Kidney capillary endothelial cell (primary cell): Measurements from ENCODE around the gene PTGER4.

Source experiments
- DNase-seq: peaks from one replicate; pipeline ENCODE4 v3.0.0-alpha.2; 2018; ENCODE audit warnings: low spot score

PTGER4 gene

DNA sequence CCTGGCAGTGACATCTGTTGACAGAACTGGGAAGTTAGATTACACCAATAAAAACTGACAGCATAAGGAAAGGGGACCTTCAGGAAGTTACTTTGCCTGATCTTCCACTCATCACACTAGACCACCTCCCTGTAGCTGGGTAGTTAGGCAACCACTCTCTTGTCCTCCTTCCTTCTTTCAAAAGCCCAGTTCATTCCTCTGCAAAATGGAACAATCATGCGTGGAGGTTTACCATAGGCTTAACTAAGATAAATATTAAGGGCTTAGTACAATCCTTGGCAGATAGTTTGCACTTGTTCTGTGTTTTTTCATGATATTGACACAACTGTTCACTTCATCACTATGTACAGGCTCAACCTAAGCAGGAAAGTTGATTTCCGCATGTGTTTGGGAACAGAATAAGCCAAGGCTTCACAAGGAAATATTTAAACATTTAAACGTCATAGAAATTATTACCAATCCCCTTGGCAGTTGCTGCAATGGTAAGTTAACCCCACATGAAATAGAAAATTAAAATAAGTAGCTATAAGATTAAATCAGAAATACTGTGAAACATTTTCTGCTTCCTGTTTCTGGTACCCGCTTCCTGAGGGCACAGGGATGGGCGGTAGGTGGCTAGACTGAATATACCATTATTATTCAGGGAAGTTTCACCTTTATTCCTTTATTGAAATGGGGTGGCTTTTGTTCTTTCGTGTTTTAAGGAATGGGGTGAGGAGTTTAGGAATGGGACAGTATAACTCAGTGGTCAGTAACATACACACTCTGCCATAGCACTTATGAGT is 9.9 kb upstream of the PTGER4 start:
- no peak for DNase-seq

DNA sequence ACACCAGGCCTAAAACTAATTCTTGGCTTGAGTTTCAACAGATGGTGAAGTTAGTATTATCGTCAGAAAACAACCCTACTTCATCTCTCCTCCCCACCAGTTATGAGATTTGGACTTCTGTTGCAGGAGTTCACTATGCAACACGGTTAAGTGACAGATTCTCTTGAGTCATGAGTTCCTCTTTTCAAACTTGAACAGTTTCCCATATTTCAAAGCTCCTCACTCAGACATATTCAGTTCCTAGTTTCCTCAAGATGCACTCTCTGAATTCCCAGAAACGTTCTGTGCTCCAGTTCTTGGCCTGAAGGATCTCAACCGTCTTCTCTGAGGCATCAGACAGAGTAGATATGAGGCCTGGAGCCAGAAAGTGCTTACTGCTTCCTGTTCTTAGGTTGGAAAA is 7.3 kb upstream of the PTGER4 start:
- no peak for DNase-seq

DNA sequence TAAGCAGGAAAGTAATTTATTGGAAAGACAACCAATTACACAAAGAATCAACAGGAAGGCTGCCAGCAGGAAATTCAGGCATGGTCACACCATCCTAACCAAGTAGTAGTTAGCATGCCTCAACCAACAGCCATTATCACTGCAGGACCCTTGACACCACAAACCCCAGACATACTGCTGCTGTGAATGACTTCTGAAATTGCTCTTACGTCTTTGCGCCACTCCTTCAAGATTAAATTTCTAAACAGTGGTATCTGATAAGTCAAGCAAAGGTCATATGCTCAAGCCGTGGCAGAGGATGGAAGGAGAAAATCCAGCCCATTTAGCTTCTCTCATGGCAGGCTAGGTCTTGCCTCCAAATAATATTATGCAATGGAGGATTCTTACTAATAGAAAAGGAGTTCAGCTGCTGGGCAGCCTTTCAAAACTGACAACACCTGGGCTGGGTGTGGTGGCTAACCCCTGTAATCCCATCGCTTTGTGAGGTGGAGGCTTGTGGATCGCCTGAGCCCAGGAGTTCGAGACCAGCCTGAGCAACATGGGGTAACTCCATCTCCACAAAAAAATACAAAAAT is 5.0 kb upstream of the PTGER4 start:
- no peak for DNase-seq

DNA sequence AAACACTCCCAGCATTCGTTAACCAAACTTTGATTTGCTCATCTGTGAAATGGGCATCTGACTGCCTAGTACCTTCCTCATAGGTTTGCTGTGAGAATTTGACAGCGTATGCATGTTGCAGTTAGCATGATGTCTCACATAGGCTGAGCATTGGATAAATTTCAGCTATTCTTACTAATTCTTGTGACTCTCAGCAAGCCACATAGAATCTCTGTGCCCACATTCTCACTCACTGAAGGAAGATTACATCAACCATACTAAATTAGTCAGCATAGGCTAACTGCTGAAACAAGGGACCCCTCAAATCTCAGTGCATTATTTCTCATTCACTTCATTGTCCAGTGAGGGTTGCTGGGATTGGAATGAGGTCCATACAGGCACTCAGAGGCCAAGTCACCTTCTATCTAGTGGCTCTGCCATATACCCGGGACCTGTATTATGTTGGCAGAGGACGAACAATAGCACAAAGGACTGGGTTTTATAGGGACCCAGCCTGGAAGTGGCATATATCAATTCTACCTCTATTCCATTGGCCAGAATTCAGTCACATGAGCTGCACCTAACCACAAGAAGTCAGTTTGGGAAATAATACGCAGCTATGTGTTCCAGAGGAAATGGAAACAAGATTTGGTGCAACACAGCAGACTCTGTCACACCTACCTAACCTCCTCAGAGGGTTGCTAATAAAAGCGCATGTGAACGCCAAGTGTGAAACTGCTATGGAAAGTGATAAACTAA is 4.2 kb upstream of the PTGER4 start:
- no peak for DNase-seq

DNA sequence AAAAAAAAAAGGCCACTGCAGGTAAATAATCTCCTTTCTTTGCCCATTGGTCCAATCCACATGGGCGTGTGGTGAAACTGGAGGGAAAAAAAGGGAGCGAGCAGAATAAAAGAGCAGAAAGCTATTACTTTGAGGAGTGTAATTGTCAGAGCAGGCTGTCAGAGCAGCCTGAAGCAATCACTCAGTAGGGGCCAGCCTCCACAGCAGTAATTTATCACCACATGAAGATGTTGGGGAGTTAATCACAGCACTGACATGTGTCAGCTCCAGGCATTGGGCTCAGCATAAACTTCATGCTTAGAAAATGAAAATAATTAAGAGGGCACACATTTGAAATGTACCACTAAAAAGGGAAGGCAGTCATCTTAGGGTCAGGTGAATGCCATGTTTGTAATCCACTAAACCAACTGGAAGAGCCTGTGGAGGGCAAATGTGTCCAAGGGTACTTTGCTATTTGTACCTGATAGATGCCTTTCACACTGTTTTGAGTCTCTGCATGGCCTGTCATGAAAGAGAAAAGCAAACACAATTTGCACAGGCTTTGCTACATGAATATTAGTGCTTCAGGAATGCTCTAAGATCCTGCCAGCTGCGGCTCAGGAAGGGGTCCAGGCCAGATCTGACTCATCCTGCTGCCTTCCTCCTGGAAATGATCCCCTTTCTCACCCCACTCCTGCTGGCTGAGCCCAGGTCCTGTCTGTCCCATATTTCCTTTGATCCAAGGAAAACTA is 2.9 kb upstream of the PTGER4 start:
- DNase-seq, result peak; percentile 77

DNA sequence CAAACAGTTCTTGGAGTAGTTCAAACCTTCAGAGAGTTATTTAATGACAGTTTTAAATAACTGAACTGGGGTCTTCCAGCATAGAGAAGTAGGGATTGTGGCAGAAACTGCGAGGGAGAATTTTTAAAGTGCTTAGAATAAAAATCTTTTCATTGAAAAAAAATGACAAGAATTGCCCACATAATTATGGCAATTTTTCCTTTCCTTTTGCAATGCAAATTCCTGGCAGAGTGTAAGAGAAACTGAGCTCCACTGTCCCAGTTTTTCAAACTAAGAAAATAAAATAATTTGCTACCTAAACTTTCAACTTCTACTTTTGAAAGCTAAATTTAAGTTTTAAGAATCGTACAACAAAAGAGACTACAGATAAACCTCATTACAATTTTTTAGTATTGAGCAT is 2.3 kb upstream of the PTGER4 start:
- no peak for DNase-seq

DNA sequence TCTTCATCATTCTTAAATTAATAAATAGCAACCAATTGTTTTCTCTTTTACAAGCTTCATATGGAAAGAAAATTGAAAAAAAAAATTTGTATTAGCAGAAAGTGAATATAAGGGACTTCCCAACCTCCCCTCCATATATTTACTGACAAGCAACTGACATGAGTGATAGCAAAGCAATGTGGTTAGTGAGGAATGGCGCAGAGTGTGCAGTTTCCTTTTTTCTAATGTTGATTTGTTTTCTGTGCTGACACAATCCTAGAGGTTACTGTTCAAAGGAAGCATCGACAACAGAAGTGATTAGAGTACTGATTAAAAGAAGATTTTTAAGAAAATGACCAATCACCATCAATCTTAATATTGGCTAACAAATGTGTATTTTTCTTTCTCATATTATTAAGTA is 1.7 kb upstream of the PTGER4 start:
- DNase-seq, result no peak

DNA sequence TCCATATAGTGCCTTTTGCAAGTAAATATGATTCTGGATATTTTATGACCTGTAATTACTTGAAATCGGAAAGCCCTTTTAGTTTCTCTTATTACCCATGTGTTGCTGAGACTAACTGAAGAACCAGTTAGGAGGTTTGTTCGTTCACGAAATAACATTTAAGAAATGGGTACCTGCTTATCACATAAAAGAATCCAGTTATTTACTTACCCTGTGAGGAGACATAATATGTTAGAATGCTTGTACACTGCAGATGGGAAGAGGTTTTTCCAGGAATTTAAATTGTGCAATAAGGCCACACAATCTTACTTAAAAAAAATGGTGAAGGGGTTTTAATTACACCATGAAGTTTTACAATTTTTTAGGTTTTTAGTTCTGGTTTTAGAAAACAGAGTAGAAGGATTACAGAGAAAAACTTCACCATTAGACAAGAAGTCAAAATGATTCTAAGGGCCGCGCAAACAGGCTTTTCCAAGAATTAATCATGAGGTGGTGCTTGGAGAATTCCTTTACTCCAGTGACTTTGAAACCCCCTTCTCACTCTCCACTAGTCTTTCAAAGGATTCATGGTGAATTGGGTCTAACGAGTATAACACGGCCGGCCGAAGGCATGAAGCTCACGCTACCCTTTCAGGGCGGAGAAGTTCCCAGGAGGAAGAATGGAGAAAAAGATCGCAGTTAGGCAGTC is 1.1 kb upstream of the PTGER4 start:
- DNase-seq, result no peak

DNA sequence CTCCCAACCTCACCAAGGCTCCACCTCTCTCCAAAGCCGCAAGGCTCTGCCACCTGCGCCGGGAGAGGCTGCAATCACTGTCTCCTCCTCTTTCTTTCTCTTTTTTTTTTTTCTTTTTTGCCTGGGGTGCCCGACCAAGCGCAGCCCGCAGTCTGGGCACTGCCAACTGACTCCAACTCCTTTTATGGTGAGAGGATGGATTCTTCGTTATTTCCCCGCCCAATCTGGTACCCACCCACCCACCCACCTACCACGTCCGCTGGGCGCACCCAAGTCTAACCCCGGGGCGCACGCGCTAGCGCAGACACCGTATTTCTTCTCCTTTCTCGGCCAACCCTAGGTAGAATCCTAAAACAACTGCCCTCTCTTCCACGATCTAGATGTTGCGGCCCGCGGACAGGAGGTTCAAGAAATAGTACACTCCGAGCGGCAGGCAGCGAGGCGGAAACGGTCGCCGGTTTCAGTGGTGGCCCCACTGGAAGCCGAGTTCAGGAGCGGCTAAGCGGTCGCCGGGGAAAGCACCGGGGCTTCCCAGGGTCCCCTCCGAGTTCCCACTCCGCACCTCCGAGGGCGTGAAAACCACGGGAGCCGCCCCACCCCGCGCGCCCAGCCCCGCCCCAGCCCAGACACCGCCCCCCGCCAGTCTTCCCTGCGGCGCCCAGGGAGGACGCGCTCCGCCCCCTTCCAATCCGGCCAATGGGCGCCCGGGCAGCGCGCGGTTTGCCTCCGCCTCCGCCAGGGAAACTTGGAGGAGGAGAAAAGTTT is 385 bp upstream of the PTGER4 start:
- DNase-seq, result peak; percentile 78

DNA sequence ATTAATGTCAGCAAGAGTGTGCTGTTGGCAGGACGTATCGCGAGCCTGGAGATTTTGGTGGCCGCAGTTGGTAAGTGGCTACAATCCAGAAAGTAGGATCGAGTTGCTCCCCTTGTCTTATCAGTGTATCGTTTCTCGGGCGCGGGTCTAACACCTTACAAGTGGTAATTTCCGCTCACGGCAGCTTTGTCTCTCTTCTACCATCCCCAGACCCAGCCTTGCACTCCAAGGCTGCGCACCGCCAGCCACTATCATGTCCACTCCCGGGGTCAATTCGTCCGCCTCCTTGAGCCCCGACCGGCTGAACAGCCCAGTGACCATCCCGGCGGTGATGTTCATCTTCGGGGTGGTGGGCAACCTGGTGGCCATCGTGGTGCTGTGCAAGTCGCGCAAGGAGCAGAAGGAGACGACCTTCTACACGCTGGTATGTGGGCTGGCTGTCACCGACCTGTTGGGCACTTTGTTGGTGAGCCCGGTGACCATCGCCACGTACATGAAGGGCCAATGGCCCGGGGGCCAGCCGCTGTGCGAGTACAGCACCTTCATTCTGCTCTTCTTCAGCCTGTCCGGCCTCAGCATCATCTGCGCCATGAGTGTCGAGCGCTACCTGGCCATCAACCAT is 1.1 kb downstream of the PTGER4 start:
- no peak for DNase-seq

DNA sequence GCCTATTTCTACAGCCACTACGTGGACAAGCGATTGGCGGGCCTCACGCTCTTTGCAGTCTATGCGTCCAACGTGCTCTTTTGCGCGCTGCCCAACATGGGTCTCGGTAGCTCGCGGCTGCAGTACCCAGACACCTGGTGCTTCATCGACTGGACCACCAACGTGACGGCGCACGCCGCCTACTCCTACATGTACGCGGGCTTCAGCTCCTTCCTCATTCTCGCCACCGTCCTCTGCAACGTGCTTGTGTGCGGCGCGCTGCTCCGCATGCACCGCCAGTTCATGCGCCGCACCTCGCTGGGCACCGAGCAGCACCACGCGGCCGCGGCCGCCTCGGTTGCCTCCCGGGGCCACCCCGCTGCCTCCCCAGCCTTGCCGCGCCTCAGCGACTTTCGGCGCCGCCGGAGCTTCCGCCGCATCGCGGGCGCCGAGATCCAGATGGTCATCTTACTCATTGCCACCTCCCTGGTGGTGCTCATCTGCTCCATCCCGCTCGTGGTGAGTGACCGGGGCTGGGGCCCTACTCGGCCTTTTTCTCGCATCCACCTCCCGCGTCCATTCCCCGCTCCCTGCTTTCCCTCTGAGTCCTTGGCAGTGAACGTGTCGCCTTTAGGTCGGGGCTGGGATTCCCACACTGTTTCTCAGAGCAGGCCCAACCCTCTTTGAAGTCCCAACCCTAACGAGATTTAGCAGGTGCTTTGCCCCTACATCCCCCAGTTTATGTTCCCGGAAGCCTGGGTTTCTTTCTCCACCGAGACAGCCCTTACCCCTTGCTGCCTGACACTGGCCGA is 1.8 kb downstream of the PTGER4 start:
- no peak for DNase-seq

DNA sequence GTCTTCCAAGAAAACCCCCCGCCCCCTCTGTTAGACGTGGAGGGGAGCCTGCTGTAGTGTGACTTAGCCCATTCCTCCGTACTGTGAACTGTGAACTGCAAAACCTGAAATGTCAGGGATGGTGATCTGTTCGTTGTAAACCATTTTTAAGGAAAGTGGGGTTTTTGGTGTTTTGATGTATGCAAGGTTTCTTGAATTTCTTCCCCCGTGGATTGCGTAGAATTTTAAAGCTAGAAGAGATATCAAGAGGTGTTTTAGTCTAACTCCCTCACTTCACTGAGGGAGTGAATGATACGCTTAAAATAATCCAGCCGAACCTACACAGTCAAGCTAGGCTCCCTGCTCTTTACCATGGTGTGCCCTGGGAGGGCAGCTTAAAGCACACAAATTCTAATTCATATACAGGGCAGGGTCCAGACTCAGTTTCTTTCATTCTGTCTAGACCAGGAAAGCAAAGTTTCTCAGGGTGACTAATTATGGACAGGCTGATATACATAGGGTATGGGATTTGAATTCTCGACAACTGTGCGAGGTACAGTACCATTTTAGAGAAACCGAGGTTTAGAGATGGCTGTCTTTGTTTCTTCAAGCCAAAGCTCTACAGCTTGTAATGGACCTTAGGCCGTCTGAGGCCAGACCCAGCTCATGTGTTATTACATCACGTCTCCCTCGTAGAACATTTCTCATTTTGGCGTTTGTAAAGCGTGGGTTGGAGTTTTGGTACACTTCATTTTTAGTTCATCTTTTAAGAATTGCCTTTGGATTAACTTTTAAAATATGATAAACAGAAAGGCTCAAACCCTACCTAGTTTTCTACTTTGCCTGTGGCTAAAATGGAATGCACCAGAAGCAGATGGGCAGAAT is 2.7 kb downstream of the PTGER4 start:
- no peak for DNase-seq

DNA sequence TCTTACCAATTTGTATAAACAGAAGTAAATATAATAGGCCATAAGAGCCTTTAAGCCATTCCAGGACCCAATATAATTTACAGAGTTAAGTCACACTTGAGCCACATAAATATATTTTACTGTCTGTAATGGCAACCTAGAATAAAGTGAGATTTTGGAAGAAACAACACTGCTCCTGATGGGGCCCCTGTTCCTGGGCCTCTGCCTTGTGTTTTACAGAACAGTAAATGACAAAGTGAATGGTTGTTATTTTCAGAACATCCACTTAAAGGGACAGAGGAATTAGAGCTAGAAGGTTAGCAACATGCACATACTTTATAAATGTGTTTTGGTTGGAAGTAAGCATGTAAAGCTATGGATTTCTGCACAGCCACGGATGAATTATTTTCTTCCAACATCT is 3.6 kb downstream of the PTGER4 start:
- no peak for DNase-seq

DNA sequence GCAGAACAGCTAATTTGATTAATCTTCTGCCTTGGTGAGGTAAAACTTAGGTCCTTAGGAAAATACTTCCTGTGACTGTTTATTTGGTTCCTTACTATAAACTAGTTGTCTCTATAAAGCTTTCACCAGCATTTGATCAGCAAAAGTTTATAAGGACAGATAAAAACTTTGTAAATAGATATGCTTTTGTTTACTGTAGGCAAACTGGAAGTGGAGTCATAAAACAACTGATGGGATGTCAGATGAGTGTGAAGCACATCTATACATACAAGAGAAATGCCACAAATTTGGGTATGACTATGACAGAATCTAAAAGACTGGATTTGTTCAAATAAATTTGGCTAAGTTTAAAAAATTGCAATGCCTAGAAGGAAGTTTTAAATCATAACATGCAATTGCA is 5.5 kb downstream of the PTGER4 start:
- no peak for DNase-seq

DNA sequence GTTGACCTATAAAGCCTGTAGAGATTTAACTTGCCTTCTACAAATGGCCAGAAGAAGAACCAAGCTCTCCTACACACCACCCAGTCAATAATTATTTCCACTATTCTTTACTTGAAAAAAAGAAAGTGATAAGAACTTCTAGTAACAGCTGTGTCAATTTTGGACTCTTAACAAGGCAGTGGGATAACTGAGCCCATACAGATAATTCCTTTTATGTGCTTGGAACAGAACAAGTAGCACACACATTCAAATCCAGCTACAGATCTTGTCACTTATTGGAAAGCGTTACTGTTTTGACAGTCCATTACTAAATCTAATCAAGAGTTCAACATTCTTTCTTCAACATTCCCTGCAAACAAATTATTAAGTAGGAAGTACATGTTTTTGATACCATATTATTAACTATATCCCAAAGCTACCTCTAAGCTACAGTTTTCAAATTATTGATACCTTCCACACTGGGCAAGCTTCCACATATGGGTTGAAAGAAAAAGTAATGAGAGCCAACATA is 6.3 kb downstream of the PTGER4 start:
- DNase-seq, result no peak

DNA sequence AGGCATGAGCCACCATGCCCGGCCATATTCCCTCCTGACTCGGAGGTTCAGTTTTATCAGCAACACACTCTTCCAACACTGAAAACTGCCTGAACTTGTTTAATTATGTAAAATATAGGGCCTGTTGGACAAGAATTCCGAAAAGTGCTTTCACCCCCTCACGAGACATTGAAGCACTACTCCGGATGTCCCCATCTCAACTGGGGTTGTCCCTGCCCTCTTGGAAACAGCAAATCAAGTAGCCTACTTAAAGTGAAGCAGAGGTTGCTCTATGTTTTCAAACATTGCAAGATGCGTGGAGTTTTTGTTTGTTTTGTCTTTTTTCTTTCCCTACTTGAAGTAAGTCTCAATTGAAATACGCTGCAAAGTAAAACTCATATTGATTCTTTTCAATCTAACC is 7.6 kb downstream of the PTGER4 start:
- no peak for DNase-seq

DNA sequence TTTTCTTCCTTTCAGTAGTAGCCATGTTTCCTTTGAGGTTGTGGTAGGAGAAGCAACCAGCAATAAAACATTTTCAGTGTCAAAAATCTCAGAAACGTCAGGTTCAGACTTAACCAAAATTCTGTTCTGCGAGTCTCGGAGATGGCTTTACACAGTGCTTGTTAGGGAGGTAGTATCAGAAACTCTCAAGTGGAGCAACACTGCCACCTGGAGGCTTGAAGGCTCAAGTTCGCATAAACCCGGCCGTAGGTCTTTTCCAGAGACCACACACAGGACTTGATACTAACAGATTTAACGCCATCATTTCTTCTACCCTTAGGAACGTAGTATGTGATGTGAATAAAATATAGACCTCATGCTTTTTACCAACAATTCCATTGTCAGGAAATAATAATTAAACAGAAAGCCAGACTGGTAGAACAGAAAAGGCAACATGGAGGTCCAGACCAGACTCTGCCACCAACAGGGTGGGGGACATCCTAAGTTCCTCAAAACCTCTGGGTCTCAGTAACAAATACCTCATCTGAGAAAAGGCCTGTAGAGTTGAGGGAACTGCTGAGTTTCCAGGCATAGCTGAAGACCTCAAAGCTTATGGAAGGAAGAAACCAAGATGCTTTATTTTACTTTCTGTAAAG is 8.5 kb downstream of the PTGER4 start:
- DNase-seq, result peak; percentile 86

DNA sequence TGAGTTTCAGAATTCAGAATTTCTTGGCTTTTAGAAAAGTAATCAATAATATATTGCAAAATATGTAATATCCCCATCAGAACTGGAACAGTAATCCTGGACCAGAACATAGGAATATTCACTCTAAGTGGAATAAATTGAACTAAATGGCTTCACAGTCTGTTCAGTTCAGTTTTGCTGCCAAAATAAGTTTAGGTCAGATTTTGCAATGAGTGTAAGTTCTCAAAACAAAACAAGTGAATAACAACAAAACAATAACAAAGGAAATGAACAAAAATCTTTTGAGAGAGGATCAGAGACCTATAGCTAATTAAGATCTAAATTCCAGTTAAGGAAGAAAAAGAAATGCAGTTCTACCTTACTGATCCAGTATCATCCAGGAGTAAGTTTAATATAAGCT is 9.3 kb downstream of the PTGER4 start:
- DNase-seq, result no peak
